CD4-positive, alpha-beta T cell treated with Interleukin-15 for 4 hours (primary cell): ENCODE measurements around the gene TTLL7.

Experiments used
- DNase-seq: peaks from one replicate; pipeline ENCODE4 v3.0.0-alpha.2; 2020; ENCODE audit warnings: low spot score

Gene TTLL7

DNA sequence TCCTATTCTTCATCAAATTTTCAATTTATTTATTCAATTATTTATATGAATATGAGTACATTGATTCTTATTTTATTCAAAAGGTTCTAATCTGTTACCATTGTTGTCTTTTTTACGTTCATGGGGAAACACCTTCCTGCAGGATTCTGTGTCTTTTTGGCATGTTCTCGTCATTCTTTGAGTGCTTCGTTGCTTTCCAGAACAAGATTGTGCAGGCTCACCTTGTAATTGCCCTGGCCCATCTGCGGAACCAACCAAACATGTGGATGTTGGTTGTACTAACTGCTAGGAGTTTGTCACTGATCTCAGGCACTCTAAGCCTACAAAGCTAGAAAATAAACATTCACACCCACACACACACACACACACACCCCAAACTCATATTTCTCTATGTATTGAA, 182.1 kb downstream of the TTLL7 start:
- no peak for DNase-seq

DNA sequence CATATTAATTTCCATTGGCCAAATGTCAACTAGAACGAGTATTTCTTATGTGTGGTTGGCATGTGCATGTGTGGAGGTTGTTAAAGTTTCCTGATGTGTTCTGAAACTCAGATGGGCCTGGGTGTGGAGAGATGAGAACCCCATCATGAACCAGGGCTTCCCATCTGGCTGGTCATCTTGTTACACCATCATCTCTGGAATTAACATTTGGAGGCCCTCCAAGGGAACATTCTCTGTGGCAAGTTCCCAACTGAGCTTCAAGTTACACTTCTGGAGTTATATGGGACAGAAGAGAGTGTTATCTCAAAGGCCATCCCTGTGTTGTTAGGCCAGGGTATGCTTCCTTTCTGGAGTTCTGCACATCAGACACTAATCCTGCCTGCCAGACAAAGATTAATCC, 183.6 kb downstream of the TTLL7 start:
- no peak for DNase-seq
